ENCODE data around the gene ING5. TPM values are rescaled to one million over a fixed set of nuclear protein-coding genes. Genes with fewer than 3 reads are reported as not detected.
"Not testable (repeated sequence)": the region's sequence is repeated elsewhere in the genome, so short reads cannot be mapped to it uniquely, and the experiment has no call there.

The ING5 gene
- total and polyA plus RNA-seq, 9 donors: 21.0 to 29.4 (median 24.9) TPM

DNA sequence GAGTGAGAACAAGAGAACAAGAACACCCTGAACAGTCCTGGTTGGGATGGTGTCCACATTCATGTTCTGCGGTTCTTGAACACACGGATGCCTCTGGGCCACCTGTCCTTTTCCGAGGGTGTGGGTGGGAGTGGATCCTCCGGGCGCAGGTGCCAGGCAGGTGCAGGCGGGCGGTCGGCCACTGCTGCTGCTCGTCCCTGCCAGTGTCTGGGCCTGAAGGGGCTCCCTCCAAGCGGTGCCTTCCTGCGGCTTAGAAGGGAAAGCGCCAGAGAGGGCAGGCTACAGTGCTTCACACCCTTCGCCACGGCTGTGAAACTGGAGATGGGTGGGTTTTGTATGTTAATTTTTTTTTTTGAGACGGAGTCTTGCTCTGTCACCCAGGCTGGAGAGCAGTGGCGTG is 24.6 kb downstream of the ING5 start:
- Histone ChIP-seq H3K36me3 (ENCODE audit: control insufficient read depth, insufficient read depth, low read length) (peaks cover 33% of the 10 kb centered on the region), H3K27me3 (ENCODE audit: control insufficient read depth, insufficient read depth, low read length) (no peaks in the 10 kb centered on the region), H3K27ac (ENCODE audit: low read length) (no peak overlapping the region), H3K4me3 (ENCODE audit: low read length) (no peak overlapping the region), H3K4me1 (ENCODE audit: control insufficient read depth, insufficient read depth, low read length) (peaks cover 7% of the 10 kb centered on the region), H3K9me3 (replicated peaks; ENCODE audit: control insufficient read depth, low read depth, low read length) (peaks cover 16% of the 10 kb centered on the region)
- DNase-seq: no peak
- WGBS (ENCODE audit: insufficient coverage): 93% methylated on average over 12 of the region's 16 CpGs

DNA sequence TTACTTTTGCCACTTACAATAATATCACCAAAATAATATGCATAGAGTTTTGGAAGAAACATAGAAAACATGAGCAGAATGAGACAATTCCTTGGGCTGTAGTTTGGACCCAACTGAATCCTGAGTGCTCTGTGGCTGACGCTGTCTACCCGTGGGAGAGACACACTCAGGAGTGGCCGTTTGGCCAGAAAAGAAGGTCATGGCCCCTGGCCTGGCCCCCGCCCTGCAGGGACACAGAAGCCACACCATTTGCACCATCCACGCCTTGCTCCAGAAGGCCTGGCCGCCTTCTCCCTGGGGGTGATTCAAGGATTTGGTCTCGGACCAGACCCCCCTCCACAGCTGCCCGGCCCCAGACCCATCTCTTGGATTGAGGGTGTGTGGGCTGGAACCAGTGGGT is 26.2 kb downstream of the ING5 start:
- peak overlapping the region; percentile 39 for H3K27ac ChIP-seq (ENCODE audit: low read length)
- peaks cover 7% of the 10 kb centered on the region for H3K9me3 ChIP-seq (replicated peaks; ENCODE audit: control insufficient read depth, low read depth, low read length)
- peaks cover 7% of the 10 kb centered on the region for H3K4me1 ChIP-seq (ENCODE audit: control insufficient read depth, insufficient read depth, low read length)
- peaks cover 19% of the 10 kb centered on the region for H3K36me3 ChIP-seq (ENCODE audit: control insufficient read depth, insufficient read depth, low read length)
- no peak for DNase-seq
- WGBS (ENCODE audit: insufficient coverage): 70% methylated on average over 4 of the region's 8 CpGs
- no peaks in the 10 kb centered on the region for H3K27me3 ChIP-seq (ENCODE audit: control insufficient read depth, insufficient read depth, low read length)
- no peak overlapping the region for H3K4me3 ChIP-seq (ENCODE audit: low read length)

DNA sequence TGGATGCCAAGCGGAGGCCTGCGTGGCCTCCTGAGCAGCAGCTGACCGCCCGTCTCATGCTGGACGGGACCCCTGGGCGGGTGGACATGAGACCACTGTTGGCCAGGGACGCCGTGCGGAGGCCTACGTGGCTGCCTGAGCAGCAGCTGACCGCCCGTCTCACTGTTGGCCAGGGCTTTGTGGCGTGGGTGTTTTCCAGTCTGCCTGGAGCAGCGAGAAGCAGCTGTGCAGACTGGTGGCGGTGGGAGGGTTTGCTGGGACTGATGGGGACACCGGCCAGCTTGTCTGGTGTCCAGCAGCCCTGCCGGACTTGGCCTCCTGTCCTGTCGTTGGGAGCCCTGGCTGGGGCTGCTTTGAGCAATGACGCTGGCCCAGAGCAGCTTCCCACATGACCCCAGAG is 26.8 kb downstream of the ING5 start:
- Histone ChIP-seq H3K27ac (ENCODE audit: low read length) (peak overlapping the region; percentile 39), H3K4me1 (ENCODE audit: control insufficient read depth, insufficient read depth, low read length) (peaks cover 7% of the 10 kb centered on the region), H3K9me3 (replicated peaks; ENCODE audit: control insufficient read depth, low read depth, low read length) (peaks cover 1% of the 10 kb centered on the region), H3K36me3 (ENCODE audit: control insufficient read depth, insufficient read depth, low read length) (peaks cover 13% of the 10 kb centered on the region), H3K4me3 (ENCODE audit: low read length) (no peak overlapping the region), H3K27me3 (ENCODE audit: control insufficient read depth, insufficient read depth, low read length) (no peaks in the 10 kb centered on the region)
- WGBS (ENCODE audit: insufficient coverage): 61% methylated on average over 11 of the region's 19 CpGs
- DNase-seq: peak; percentile 82

DNA sequence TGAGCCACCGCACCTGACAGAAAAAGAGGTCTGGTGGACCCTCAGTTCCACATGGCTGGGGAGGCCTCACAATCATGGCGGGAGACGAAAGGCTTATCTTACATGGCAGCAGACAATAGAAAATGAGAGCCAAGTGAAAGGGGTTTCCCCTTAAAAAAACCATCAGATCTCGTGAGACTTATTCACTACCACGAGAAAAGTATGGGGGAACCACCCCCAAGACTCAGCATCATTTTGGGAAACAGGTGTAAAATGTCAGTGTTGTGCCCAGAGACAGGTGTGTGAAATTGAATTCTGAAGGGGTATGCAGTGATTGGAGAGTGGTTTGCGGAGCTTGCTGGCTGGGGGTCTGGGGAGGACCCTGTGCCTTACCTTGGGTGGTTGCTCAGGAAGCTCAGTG is 28.0 kb downstream of the ING5 start:
- H3K4me1 ChIP-seq (ENCODE audit: control insufficient read depth, insufficient read depth, low read length): peaks cover 12% of the 10 kb centered on the region
- H3K4me3 ChIP-seq (ENCODE audit: low read length): no peak overlapping the region
- 95% methylated on average over 2 of the region's 6 CpGs for WGBS (ENCODE audit: insufficient coverage)
- H3K9me3 ChIP-seq (replicated peaks; ENCODE audit: control insufficient read depth, low read depth, low read length): no peaks in the 10 kb centered on the region
- H3K36me3 ChIP-seq (ENCODE audit: control insufficient read depth, insufficient read depth, low read length): peaks cover under 1% of the 10 kb centered on the region
- no peak for DNase-seq
- H3K27ac ChIP-seq (ENCODE audit: low read length): no peak overlapping the region
- H3K27me3 ChIP-seq (ENCODE audit: control insufficient read depth, insufficient read depth, low read length): no peaks in the 10 kb centered on the region

DNA sequence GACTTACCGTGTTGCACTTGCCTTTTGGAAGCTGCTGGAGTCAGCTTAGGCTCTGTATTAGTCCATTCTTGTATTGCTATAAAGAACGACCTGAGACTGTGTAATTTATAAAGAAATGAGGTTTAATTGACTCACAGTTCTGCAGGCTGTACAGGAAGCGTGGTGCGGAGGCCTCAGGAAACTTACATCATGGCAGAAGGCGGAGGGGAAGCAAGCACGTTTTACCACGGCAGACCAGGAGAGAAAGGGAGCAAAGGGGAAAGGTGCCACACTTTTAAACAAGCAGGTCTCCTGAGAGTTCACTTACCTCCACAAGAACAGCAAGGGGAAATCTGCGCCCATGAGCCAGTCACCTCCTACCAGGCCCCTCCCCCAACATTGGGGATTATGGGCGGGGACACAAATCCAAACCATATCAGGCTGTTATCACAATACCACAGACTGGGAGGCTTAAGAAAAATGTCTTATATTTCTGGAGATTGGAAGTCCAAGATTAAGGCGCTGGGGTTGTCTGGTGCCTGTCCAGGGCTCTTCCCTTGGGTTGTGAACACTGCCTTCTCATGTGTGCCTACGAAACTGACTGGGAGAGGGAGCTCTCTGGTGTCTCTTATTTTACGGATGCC is 28.9 kb downstream of the ING5 start:
- no peaks in the 10 kb centered on the region for H3K27me3 ChIP-seq (ENCODE audit: control insufficient read depth, insufficient read depth, low read length)
- DNase-seq: no peak
- no peaks in the 10 kb centered on the region for H3K9me3 ChIP-seq (replicated peaks; ENCODE audit: control insufficient read depth, low read depth, low read length)
- H3K27ac ChIP-seq (ENCODE audit: low read length): no peak overlapping the region
- peaks cover 17% of the 10 kb centered on the region for H3K4me1 ChIP-seq (ENCODE audit: control insufficient read depth, insufficient read depth, low read length)
- no peak overlapping the region for H3K4me3 ChIP-seq (ENCODE audit: low read length)
- WGBS (ENCODE audit: insufficient coverage): 76% methylated on average over 5 of the region's 12 CpGs
- no peaks in the 10 kb centered on the region for H3K36me3 ChIP-seq (ENCODE audit: control insufficient read depth, insufficient read depth, low read length)

DNA sequence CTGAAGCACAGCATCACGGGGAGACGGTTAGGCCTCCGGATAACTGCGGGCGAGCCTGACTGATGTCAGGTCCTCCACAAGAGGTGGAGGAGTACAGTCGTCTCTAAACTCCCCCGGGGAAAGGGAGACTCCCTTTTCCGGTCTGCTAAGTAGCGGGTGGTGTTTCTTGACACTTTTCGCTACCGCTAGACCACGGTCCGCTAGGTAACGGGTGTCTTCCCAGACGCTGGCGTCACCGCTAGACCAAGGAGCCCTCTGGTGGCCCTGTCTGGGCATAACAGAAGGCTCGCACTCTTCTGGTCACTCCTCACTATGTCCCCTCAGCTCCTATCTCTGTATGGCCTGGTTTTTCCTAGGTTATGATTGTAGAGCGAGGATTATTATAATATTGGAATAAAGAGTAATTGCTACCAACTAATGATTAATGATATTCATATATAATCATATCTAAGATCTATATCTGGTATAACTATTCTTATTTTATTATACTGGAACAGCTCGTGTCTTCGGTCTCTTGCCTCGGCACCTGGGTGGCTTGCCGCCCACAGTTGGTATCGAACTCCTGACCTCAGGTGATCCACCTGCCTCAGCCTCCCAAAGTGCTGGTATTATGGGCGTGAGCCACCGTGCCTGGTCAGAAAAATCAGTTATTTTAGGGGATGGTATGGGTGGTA is 30.8 kb downstream of the ING5 start:
- peaks cover 17% of the 10 kb centered on the region for H3K4me1 ChIP-seq (ENCODE audit: control insufficient read depth, insufficient read depth, low read length)
- 96% methylated on average over 5 of the region's 26 CpGs for WGBS (ENCODE audit: insufficient coverage)
- peak; percentile 51 for DNase-seq
- H3K9me3 ChIP-seq (replicated peaks; ENCODE audit: control insufficient read depth, low read depth, low read length); H3K36me3 ChIP-seq (ENCODE audit: control insufficient read depth, insufficient read depth, low read length); H3K4me3 ChIP-seq (ENCODE audit: low read length); H3K27me3 ChIP-seq (ENCODE audit: control insufficient read depth, insufficient read depth, low read length); H3K27ac ChIP-seq (ENCODE audit: low read length): not testable (repeated sequence)

DNA sequence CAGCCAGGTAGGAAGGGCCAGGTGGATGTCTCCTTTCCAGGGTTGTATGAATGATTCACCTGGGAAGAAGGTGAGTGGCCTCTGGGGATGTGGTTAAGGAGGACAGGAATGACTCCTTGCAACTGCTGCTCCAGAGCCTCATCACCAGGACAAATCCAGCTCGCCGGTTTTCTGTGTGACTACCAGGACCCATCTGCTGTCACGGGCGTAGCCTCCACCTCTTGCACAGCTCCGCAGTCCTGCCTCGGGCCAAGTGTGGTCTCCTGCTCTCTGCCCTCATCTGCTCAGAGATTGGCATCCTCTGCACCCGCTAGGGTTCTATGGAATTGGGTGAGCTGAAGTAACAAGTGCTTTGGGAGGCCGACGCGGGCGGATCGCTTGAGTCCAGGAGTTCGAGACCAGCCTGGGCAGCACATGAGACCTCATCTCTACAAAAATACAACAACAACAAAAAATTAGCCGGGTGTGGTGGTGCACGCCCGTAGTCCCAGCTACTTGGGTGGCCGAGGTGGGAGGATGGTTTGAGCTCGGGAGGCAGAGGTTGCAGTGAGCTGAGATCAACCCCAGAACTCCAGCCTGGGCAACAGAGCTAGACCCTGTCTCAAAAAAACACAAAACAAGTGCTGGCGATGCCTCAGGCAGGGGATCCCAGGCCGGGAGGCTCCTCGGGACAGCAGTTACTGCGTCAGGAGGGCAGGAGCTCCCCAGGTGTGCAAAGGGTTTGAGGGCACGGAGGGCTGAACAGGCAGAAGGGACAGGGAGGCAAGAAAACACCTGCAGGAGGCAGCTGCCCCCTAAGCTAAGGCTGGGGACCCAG is 31.8 kb downstream of the ING5 start:
- Histone ChIP-seq H3K27ac (ENCODE audit: low read length) (no peak overlapping the region), H3K9me3 (replicated peaks; ENCODE audit: control insufficient read depth, low read depth, low read length) (no peaks in the 10 kb centered on the region), H3K27me3 (ENCODE audit: control insufficient read depth, insufficient read depth, low read length) (no peaks in the 10 kb centered on the region), H3K4me3 (ENCODE audit: low read length) (peak overlapping the region; percentile 47), H3K4me1 (ENCODE audit: control insufficient read depth, insufficient read depth, low read length) (peaks cover 10% of the 10 kb centered on the region), H3K36me3 (ENCODE audit: control insufficient read depth, insufficient read depth, low read length) (peaks cover 8% of the 10 kb centered on the region)
- WGBS (ENCODE audit: insufficient coverage): 68% methylated on average over 7 of the region's 23 CpGs
- DNase-seq: peak; percentile 12

DNA sequence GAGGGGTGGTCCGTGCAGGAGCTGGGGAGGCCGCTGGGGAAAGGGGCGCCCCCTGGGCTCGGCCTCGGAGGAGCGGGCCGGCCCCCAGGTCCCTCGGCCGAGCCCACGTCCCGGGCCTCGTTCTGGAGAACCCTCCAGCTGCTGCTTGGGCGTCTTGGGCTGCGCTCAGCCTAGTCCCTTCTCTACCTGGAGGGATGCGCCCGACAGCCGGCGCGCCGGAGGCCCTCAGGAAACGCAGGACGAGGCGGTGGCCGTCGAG is 32.3 kb downstream of the ING5 start:
- no peak for DNase-seq
- peak overlapping the region; percentile 47 for H3K4me3 ChIP-seq (ENCODE audit: low read length)
- no peaks in the 10 kb centered on the region for H3K9me3 ChIP-seq (replicated peaks; ENCODE audit: control insufficient read depth, low read depth, low read length)
- H3K27ac ChIP-seq (ENCODE audit: low read length): no peak overlapping the region
- WGBS (ENCODE audit: insufficient coverage): 2% methylated on average over 25 of the region's 25 CpGs
- H3K36me3 ChIP-seq (ENCODE audit: control insufficient read depth, insufficient read depth, low read length): peaks cover 13% of the 10 kb centered on the region
- H3K27me3 ChIP-seq (ENCODE audit: control insufficient read depth, insufficient read depth, low read length): no peaks in the 10 kb centered on the region
- H3K4me1 ChIP-seq (ENCODE audit: control insufficient read depth, insufficient read depth, low read length): peaks cover 10% of the 10 kb centered on the region

DNA sequence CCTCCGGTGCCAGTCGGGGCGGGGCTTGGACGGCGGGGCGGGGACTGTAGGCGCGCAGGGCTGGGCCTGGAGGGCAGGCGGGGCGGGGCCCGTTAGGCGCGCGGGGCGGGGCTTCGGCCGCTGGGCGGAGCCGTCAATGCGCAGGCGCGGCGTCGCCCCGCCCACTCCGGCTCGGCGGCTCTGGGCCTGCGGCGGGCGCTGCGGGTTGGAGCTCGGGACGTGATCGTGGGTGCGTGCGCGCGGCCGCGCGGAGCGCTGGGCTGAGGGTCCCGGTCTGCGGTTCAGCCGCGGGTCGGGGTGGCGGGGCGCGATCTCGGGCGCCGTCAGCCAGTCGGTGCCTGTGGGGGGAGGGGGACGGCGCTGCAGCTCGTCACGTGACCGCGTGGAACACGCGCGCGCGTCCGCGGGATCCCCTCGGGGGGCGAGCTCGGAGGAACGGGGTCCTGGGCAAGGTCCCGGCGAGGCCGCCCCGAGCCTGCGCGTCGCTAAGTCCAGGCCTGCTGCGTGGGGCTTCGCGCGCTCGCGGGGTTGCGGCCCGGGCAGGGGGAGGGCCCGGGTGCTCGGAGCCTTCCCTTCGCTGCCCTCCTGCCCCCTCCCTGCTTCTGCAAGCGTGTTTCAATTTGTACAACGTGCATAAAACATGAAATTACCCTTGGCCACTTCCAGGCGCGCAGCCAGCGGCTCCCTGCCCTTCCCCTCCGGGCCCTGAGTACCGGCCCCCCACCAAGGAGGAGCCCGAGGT is 32.8 kb downstream of the ING5 start, which contains the start of gene D2HGDH:
Gene D2HGDH, plus strand, starts transcription at position 164 of the 742 bp plus-strand sequence. CDS start 595 bp downstream, outside the sequence.
- H3K27me3 ChIP-seq (ENCODE audit: control insufficient read depth, insufficient read depth, low read length): no peaks in the 10 kb centered on the region
- under 1% methylated on average over 98 of the region's 98 CpGs for WGBS (ENCODE audit: insufficient coverage)
- H3K4me3 ChIP-seq (ENCODE audit: low read length): peak within 1 kb of the TSS; percentile 76
- H3K4me1 ChIP-seq (ENCODE audit: control insufficient read depth, insufficient read depth, low read length): peaks cover 10% of the 10 kb centered on the region
- H3K36me3 ChIP-seq (ENCODE audit: control insufficient read depth, insufficient read depth, low read length): peaks cover 14% of the 10 kb centered on the region
- H3K9me3 ChIP-seq (replicated peaks; ENCODE audit: control insufficient read depth, low read depth, low read length): no peaks in the 10 kb centered on the region
- DNase-seq: peak; percentile 94
- peak within 1 kb of the TSS; percentile 81 for H3K27ac ChIP-seq (ENCODE audit: low read length)

DNA sequence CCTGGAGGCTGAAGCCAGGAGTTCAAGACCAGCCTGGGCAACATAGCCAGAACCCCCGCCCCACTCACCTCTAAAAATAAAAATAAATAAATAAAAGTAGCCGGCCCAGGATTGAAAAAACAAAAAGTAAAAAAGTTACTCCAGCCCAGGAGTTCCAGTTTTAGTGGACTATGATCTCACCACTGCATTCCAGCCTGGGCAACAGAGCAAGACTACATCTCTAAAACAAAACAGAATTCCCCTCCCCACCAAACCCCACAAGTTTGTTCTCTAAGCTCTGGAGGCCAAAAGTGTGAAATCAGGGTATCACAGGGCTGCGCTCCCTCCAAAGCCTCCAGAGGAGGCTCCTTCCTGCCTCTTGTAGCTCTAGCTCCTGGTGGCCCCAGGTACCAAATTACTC is 34.3 kb downstream of the ING5 start:
- Histone ChIP-seq H3K27ac (ENCODE audit: low read length) (no peak overlapping the region), H3K4me3 (ENCODE audit: low read length) (no peak overlapping the region), H3K27me3 (ENCODE audit: control insufficient read depth, insufficient read depth, low read length) (no peaks in the 10 kb centered on the region), H3K4me1 (ENCODE audit: control insufficient read depth, insufficient read depth, low read length) (peaks cover 10% of the 10 kb centered on the region), H3K36me3 (ENCODE audit: control insufficient read depth, insufficient read depth, low read length) (peaks cover 14% of the 10 kb centered on the region), H3K9me3 (replicated peaks; ENCODE audit: control insufficient read depth, low read depth, low read length) (no peaks in the 10 kb centered on the region)
- WGBS (ENCODE audit: insufficient coverage): 100% methylated on average over 1 of the region's 3 CpGs
- no peak for DNase-seq
